Testis (tissue), 3 donors: ENCODE measurements around the gene ZBTB9. TPM values are rescaled to one million over a fixed set of nuclear protein-coding genes. Genes with fewer than 3 reads are reported as not detected.

Experiments
- DNase-seq: peaks from one replicate; pipeline ENCODE4 v3.0.0-alpha.2; 2019
- H3K27ac ChIP-seq, 2 donors: fragments of 200-600 bp; sonication (generic); one replicate each; pipeline ENCODE4 v1.5.1; 2019
- H3K27me3 ChIP-seq: fragments of 200-600 bp; sonication (generic); one replicate; pipeline ENCODE4 v1.5.1; 2019
- H3K36me3 ChIP-seq: fragments of 200-600 bp; sonication (generic); one replicate; pipeline ENCODE4 v1.5.1; 2017; ENCODE audit warnings: low read depth; ENCODE audit errors: missing control alignments
- H3K4me1 ChIP-seq: fragments of 200-600 bp; sonication (generic); one replicate; pipeline ENCODE4 v1.5.1; 2019
- H3K4me3 ChIP-seq, 2 donors: fragments of 200-600 bp; sonication (generic); one replicate each; pipeline ENCODE4 v1.5.1; 2017 to 2019
- H3K9me3 ChIP-seq: fragments of 200-600 bp; sonication (generic); one replicate; pipeline ENCODE4 v1.5.1; 2017
- CTCF ChIP-seq, 3 experiments: fragments of 450-650 bp in 2 of 3; fragments of 200-600 bp in 1 of 3; sonication (generic) in 1 of 3; IDR thresholded peaks; one replicate each; pipeline ENCODE4 v1.5.1; 2016 to 2019; ENCODE audit warnings: antibody characterized with exemption in 3 of 3, mild to moderate bottlenecking in 2 of 3, moderate library complexity in 1 of 3
- POLR2A ChIP-seq: fragments of 450-650 bp; IDR thresholded peaks from one replicate; pipeline ENCODE4 v1.6.1; 2017; ENCODE audit warnings: antibody characterized with exemption, mild to moderate bottlenecking, moderate library complexity
- WGBS, 2 donors: methylation state at CpG; one replicate each; pipeline ENCODE4 v1.1.5; 2018; 5-methylcytosine and 5-hydroxymethylcytosine counted together
- intact Hi-C: fragments of 100-400 bp; cut with DNase I; formaldehyde crosslinking; loops from one replicate; pipeline ENCODE4 v1.15.1; 2023; ENCODE audit warnings: low total_unique reads
- polyA plus RNA-seq: library from polyadenylated mRNA; stranded (reverse); fragments of 350-450 nt; fragmentation: Illumina TruSeq; extraction: RNeasy Lipid Tissue Mini Kit (QIAGEN cat#74804); gene quantifications from one replicate; pipeline ENCODE4 v1.2.3, GENCODE V29; 2014; ENCODE audit warnings: low read depth, low replicate concordance; ENCODE audit not compliant: insufficient read depth
- total RNA-seq, 2 donors: library from RNA; depleted of rRNA; stranded (reverse); fragments of >200 nt; gene quantifications; one replicate each; pipeline ENCODE4 v1.2.3, GENCODE V29; 2016

Gene ZBTB9
- total and polyA plus RNA-seq, 3 donors from 2014 or later, result 15.2 to 16.9 (median 15.7) TPM

- no peak for TF ChIP-seq POLR2A
- TF ChIP-seq CTCF (IDR thresholded peaks at IDR 0.05), result no peak
- intact Hi-C loops, result loop anchor here (10.0 kb wide), 1 partner anchor 98 kb away; the partner anchor contains the start of genes TAPBP and ZBTB22
- 81 to 84% methylated on average over 10 of the region's 10 CpGs for WGBS, 2 donors
- Histone ChIP-seq H3K27ac (peak overlapping the region; percentile 99 to 100), H3K4me3 (no peak overlapping the region), H3K27me3 (no peaks in the 10 kb centered on the region), H3K9me3 (no peaks in the 10 kb centered on the region), H3K36me3 (no peaks in the 10 kb centered on the region), H3K4me1 (peaks cover 35% of the 10 kb centered on the region)
- DNase-seq, result no peak
Observed at GRCh38 chr6:33412140-33413009, 42.0 kb upstream of the ZBTB9 start.

GRCh38 chr6:33413241-33414120 is 40.9 kb upstream of the ZBTB9 start:
- intact Hi-C loops, result loop anchor here (10.0 kb wide), 1 partner anchor 99 kb away; the partner anchor contains the start of genes TAPBP and ZBTB22
- Histone ChIP-seq H3K27ac (no peak overlapping the region), H3K36me3 (no peaks in the 10 kb centered on the region)

GRCh38 chr6:33414592-33415271 is 39.6 kb upstream of the ZBTB9 start:
- DNase-seq, result no peak
- no peak for TF ChIP-seq POLR2A
- TF ChIP-seq CTCF (IDR thresholded peaks at IDR 0.05), result no peak
- H3K27ac ChIP-seq, result no peak overlapping the region
- no peaks in the 10 kb centered on the region for H3K36me3 ChIP-seq
- H3K9me3 ChIP-seq, result no peaks in the 10 kb centered on the region
- peaks cover 44% of the 10 kb centered on the region for H3K4me1 ChIP-seq
- intact Hi-C loops, result loop anchor here (10.0 kb wide), 1 partner anchor 100 kb away; the partner anchor contains the start of genes TAPBP and ZBTB22
- H3K4me3 ChIP-seq, result no peak overlapping the region
- WGBS, 2 donors, result 69 to 77% methylated on average over 9 to 12 of the region's 12 CpGs
- H3K27me3 ChIP-seq, result no peaks in the 10 kb centered on the region

More at GRCh38 chr6:33413241-33414120, 40.9 kb upstream of the ZBTB9 start:
- no peak overlapping the region for H3K4me3 ChIP-seq
- H3K27me3 ChIP-seq, result no peaks in the 10 kb centered on the region
- WGBS, 2 donors, result 86 to 88% methylated on average over 14 of the region's 14 CpGs
- TF ChIP-seq CTCF (IDR thresholded peaks at IDR 0.05) (no peak), POLR2A (no peak)
- H3K4me1 ChIP-seq, result peaks cover 36% of the 10 kb centered on the region
- H3K9me3 ChIP-seq, result no peaks in the 10 kb centered on the region
- no peak for DNase-seq

GRCh38 chr6:33415831-33416230 is 38.5 kb upstream of the ZBTB9 start:
- H3K4me1 ChIP-seq, result peaks cover 45% of the 10 kb centered on the region
- intact Hi-C loops, result loop anchor here (10.0 kb wide), 1 partner anchor 101 kb away; the partner anchor contains the start of genes TAPBP and ZBTB22
- no peaks in the 10 kb centered on the region for H3K27me3 ChIP-seq
- no peak overlapping the region for H3K4me3 ChIP-seq
- 69 to 75% methylated on average over 8 to 9 of the region's 9 CpGs for WGBS, 2 donors
- no peak for DNase-seq
- no peaks in the 10 kb centered on the region for H3K36me3 ChIP-seq
- no peak overlapping the region for H3K27ac ChIP-seq
- H3K9me3 ChIP-seq, result no peaks in the 10 kb centered on the region
- no peak for TF ChIP-seq CTCF (IDR thresholded peaks at IDR 0.05)
- TF ChIP-seq POLR2A, result no peak
